ENCODE results near the gene MED6.
A peak's percentile ranks its signal among the peaks of the same experiment; 100 is the strongest.

The MED6 gene

GRCh38 chr14:70600382-70601157 lies at the start of gene MED6:
TSS of gene MED6 (minus strand) at chr14:70600655. CDS start at chr14:70600637, 18 bp downstream.
- H3K36me3 Mint-ChIP-seq, result peaks cover 3% of the 10 kb centered on the region
- no peaks in the 10 kb centered on the region for H3K9me3 Mint-ChIP-seq
- peak within 1 kb of the TSS; percentile 98 for H3K27ac Mint-ChIP-seq
- ATAC-seq (ENCODE audit: low read depth) (peak; percentile 99), DNase-seq (ENCODE audit: low spot score in 2 of 2) (peak; percentile 74 to 80)
- H3K4me1 Mint-ChIP-seq, result peaks cover 21% of the 10 kb centered on the region
- H3K27me3 Mint-ChIP-seq, result peaks cover 1% of the 10 kb centered on the region
- peak within 1 kb of the TSS; percentile 90 for H3K4me3 Mint-ChIP-seq

- ATAC-seq (ENCODE audit: low read depth), result no peak
- H3K36me3 Mint-ChIP-seq, result peaks cover 15% of the 10 kb centered on the region
- H3K4me3 Mint-ChIP-seq, result no peak overlapping the region
- peak overlapping the region; percentile 73 for H3K27ac Mint-ChIP-seq
- H3K9me3 Mint-ChIP-seq, result no peaks in the 10 kb centered on the region
- DNase-seq (ENCODE audit: low spot score in 2 of 2), result no peak
- no peaks in the 10 kb centered on the region for H3K27me3 Mint-ChIP-seq
- peaks cover 45% of the 10 kb centered on the region for H3K4me1 Mint-ChIP-seq
Observed at GRCh38 chr14:70649803-70650202, 49.3 kb upstream of the MED6 start.

GRCh38 chr14:70648346-70648745 lies 47.9 kb upstream of the MED6 start:
- Mint-ChIP-seq H3K36me3 (peaks cover 15% of the 10 kb centered on the region), H3K4me1 (peaks cover 48% of the 10 kb centered on the region), H3K9me3 (no peaks in the 10 kb centered on the region), H3K27ac (no peak overlapping the region), H3K27me3 (no peaks in the 10 kb centered on the region), H3K4me3 (no peak overlapping the region)
- DNase-seq (ENCODE audit: low spot score in 2 of 2) (no peak), ATAC-seq (ENCODE audit: low read depth) (no peak)

GRCh38 chr14:70646705-70647104 lies 46.2 kb upstream of the MED6 start:
- ATAC-seq (ENCODE audit: low read depth) (no peak), DNase-seq (ENCODE audit: low spot score in 2 of 2) (no peak)
- no peaks in the 10 kb centered on the region for H3K27me3 Mint-ChIP-seq
- peaks cover 11% of the 10 kb centered on the region for H3K36me3 Mint-ChIP-seq
- peaks cover 47% of the 10 kb centered on the region for H3K4me1 Mint-ChIP-seq
- no peaks in the 10 kb centered on the region for H3K9me3 Mint-ChIP-seq
- H3K27ac Mint-ChIP-seq, result peak overlapping the region; percentile 10
- H3K4me3 Mint-ChIP-seq, result peak overlapping the region; percentile 29

- no peak for DNase-seq (ENCODE audit: low spot score in 2 of 2)
- no peak for ATAC-seq (ENCODE audit: low read depth)
- Mint-ChIP-seq H3K9me3 (no peaks in the 10 kb centered on the region), H3K4me3 (no peak overlapping the region), H3K4me1 (peaks cover 45% of the 10 kb centered on the region), H3K27me3 (no peaks in the 10 kb centered on the region), H3K36me3 (peaks cover 11% of the 10 kb centered on the region), H3K27ac (peak overlapping the region; percentile 10)
Observed at GRCh38 chr14:70645892-70646291, 45.4 kb upstream of the MED6 start.

GRCh38 chr14:70643967-70644366 lies 43.5 kb upstream of the MED6 start:
- Mint-ChIP-seq H3K4me1 (peaks cover 46% of the 10 kb centered on the region), H3K27me3 (no peaks in the 10 kb centered on the region), H3K27ac (peak overlapping the region; percentile 89), H3K36me3 (peaks cover 6% of the 10 kb centered on the region), H3K9me3 (no peaks in the 10 kb centered on the region), H3K4me3 (peak overlapping the region; percentile 94)
- DNase-seq (ENCODE audit: low spot score in 2 of 2) (no peak), ATAC-seq (ENCODE audit: low read depth) (no peak)

- peak; percentile 37 to 46 for DNase-seq (ENCODE audit: low spot score in 2 of 2)
- H3K27me3 Mint-ChIP-seq, result no peaks in the 10 kb centered on the region
- no peaks in the 10 kb centered on the region for H3K9me3 Mint-ChIP-seq
- H3K27ac Mint-ChIP-seq, result peak overlapping the region; percentile 89
- peak overlapping the region; percentile 94 for H3K4me3 Mint-ChIP-seq
- peaks cover 2% of the 10 kb centered on the region for H3K36me3 Mint-ChIP-seq
- H3K4me1 Mint-ChIP-seq, result peaks cover 40% of the 10 kb centered on the region
- peak; percentile 43 for ATAC-seq (ENCODE audit: low read depth)
Observed at GRCh38 chr14:70642303-70643235, 42.1 kb upstream of the MED6 start.

- ATAC-seq (ENCODE audit: low read depth) (peak; percentile 22), DNase-seq (ENCODE audit: low spot score in 2 of 2) (peak in 1 of 2 donors; percentile 39)
- Mint-ChIP-seq H3K27ac (peak within 1 kb of the TSS; percentile 89), H3K9me3 (no peaks in the 10 kb centered on the region), H3K4me3 (peak within 1 kb of the TSS; percentile 94), H3K36me3 (peaks cover 2% of the 10 kb centered on the region), H3K27me3 (no peaks in the 10 kb centered on the region), H3K4me1 (peaks cover 42% of the 10 kb centered on the region)
Observed at GRCh38 chr14:70641548-70642302, 41.3 kb upstream of the MED6 start, which contains the start of gene TTC9. TSS of gene TTC9 (plus strand) at chr14:70641916. CDS start at chr14:70642130, 214 bp downstream.

- Mint-ChIP-seq H3K4me1 (peaks cover 40% of the 10 kb centered on the region), H3K27me3 (no peaks in the 10 kb centered on the region), H3K27ac (peak overlapping the region; percentile 61), H3K9me3 (peaks cover 2% of the 10 kb centered on the region), H3K4me3 (peak overlapping the region; percentile 90), H3K36me3 (peaks cover 5% of the 10 kb centered on the region)
- peak; percentile 28 to 37 for DNase-seq (ENCODE audit: low spot score in 2 of 2)
- peak; percentile 66 for ATAC-seq (ENCODE audit: low read depth)
Observed at GRCh38 chr14:70640938-70641547, 40.6 kb upstream of the MED6 start.

- H3K4me3 Mint-ChIP-seq, result no peak overlapping the region
- peaks cover 2% of the 10 kb centered on the region for H3K9me3 Mint-ChIP-seq
- H3K27me3 Mint-ChIP-seq, result no peaks in the 10 kb centered on the region
- DNase-seq (ENCODE audit: low spot score in 2 of 2) (no peak), ATAC-seq (ENCODE audit: low read depth) (no peak)
- H3K4me1 Mint-ChIP-seq, result peaks cover 27% of the 10 kb centered on the region
- H3K27ac Mint-ChIP-seq, result no peak overlapping the region
- peaks cover 11% of the 10 kb centered on the region for H3K36me3 Mint-ChIP-seq
Observed at GRCh38 chr14:70638416-70638815, 38.0 kb upstream of the MED6 start.

GRCh38 chr14:70635971-70636595 lies 35.6 kb upstream of the MED6 start:
- peaks cover 14% of the 10 kb centered on the region for H3K36me3 Mint-ChIP-seq
- no peak overlapping the region for H3K4me3 Mint-ChIP-seq
- H3K27me3 Mint-ChIP-seq, result no peaks in the 10 kb centered on the region
- no peak for ATAC-seq (ENCODE audit: low read depth)
- no peak for DNase-seq (ENCODE audit: low spot score in 2 of 2)
- peak overlapping the region; percentile 2 for H3K27ac Mint-ChIP-seq
- H3K9me3 Mint-ChIP-seq, result peaks cover 2% of the 10 kb centered on the region
- peaks cover 26% of the 10 kb centered on the region for H3K4me1 Mint-ChIP-seq

- peaks cover 23% of the 10 kb centered on the region for H3K36me3 Mint-ChIP-seq
- H3K27me3 Mint-ChIP-seq, result no peaks in the 10 kb centered on the region
- H3K4me3 Mint-ChIP-seq, result no peak overlapping the region
- no peak overlapping the region for H3K27ac Mint-ChIP-seq
- peaks cover 11% of the 10 kb centered on the region for H3K4me1 Mint-ChIP-seq
- ATAC-seq (ENCODE audit: low read depth), result no peak
- H3K9me3 Mint-ChIP-seq, result peaks cover 4% of the 10 kb centered on the region
- no peak for DNase-seq (ENCODE audit: low spot score in 2 of 2)
Observed at GRCh38 chr14:70631948-70632347, 31.5 kb upstream of the MED6 start.

- peaks cover 37% of the 10 kb centered on the region for H3K36me3 Mint-ChIP-seq
- peak overlapping the region; percentile 23 for H3K27ac Mint-ChIP-seq
- peaks cover 14% of the 10 kb centered on the region for H3K9me3 Mint-ChIP-seq
- DNase-seq (ENCODE audit: low spot score in 2 of 2) (no peak), ATAC-seq (ENCODE audit: low read depth) (no peak)
- H3K4me3 Mint-ChIP-seq, result no peak overlapping the region
- peaks cover 11% of the 10 kb centered on the region for H3K4me1 Mint-ChIP-seq
- H3K27me3 Mint-ChIP-seq, result no peaks in the 10 kb centered on the region
Observed at GRCh38 chr14:70624972-70625371, 24.5 kb upstream of the MED6 start.

Data from memory B cell (primary cell).